Mesenteric fat pad (tissue), 1 donor: ENCODE measurements around the gene SSX1. TPM values are rescaled to one million over a fixed set of nuclear protein-coding genes. Genes with fewer than 3 reads are reported as not detected.
"Not testable (repeated sequence)": the region's sequence is repeated elsewhere in the genome, so short reads cannot be mapped to it uniquely, and the experiment has no call there.

ENCODE experiments used
- DNase-seq: peaks from one replicate; pipeline ENCODE4 v3.0.0-alpha.2; 2020; ENCODE audit warnings: low spot score
- long read RNA-seq: library from polyadenylated mRNA; unstranded; transcript quantifications from one replicate; pipeline ENCODE4 v2.0.0, GENCODE V29; 2020
- total RNA-seq: library from RNA; stranded (reverse); fragmentation: NEBNext Ultra II Directional; extraction: Animal tissue kit (Norgen Biotek cat#: 25700); gene quantifications from one replicate; pipeline ENCODE4 v1.2.1, GENCODE V29; 2021
- donor health status: DM: yes; HTN: yes; CAD: no.

The SSX1 gene
- not detected for total RNA-seq
- long read RNA-seq: 0 reads

GRCh38 chrX:48255062-48255796 is at the start of gene SSX1:
SSX1 (plus strand) TSS chrX:48255392; CDS start chrX:48257242, 1,850 bp downstream.
- DNase-seq: not testable (repeated sequence)

- DNase-seq: not testable (repeated sequence)
Measured at GRCh38 chrX:48214341-48214740, 40.9 kb upstream of the SSX1 start.

GRCh38 chrX:48224196-48224595 is 31.0 kb upstream of the SSX1 start:
- not testable (repeated sequence) for DNase-seq

- not testable (repeated sequence) for DNase-seq
Measured at GRCh38 chrX:48252945-48253344, 2.2 kb upstream of the SSX1 start.

- not testable (repeated sequence) for DNase-seq
Measured at GRCh38 chrX:48274365-48274764, 19.2 kb downstream of the SSX1 start.

- no peak for DNase-seq
Measured at GRCh38 chrX:48278958-48279357, 23.8 kb downstream of the SSX1 start.

GRCh38 chrX:48280729-48281128 is 25.5 kb downstream of the SSX1 start:
- DNase-seq: not testable (repeated sequence)

GRCh38 chrX:48306175-48306574 is 51.0 kb downstream of the SSX1 start:
- DNase-seq: no peak

- not testable (repeated sequence) for DNase-seq
Measured at GRCh38 chrX:48313996-48314395, 58.8 kb downstream of the SSX1 start.

Other genes starting within 250 kb of the SSX1 start
- gene SPACA5, start 248.4 kb upstream of the SSX1 start, total RNA-seq: not detected
- 0.96 TPM for gene ZNF630, start 183.8 kb upstream of the SSX1 start, total RNA-seq
- gene SPACA5B, start 124.8 kb upstream of the SSX1 start, total RNA-seq: not detected
- gene SSX5, start 58.6 kb upstream of the SSX1 start, total RNA-seq: not detected
- not detected for gene SSX3, start 101.3 kb downstream of the SSX1 start, total RNA-seq
- not detected for gene SSX4, start 128.1 kb downstream of the SSX1 start, total RNA-seq
- not detected for gene SSX4B, start 156.6 kb downstream of the SSX1 start, total RNA-seq
- gene SLC38A5, start 214.9 kb downstream of the SSX1 start, total RNA-seq: 4.4 TPM
- gene FTSJ1, start 220.8 kb downstream of the SSX1 start, total RNA-seq: 40.4 TPM